SK-N-SH (cell line): Measurements from ENCODE around the gene GULP1.

ENCODE experiments used
- CHD2 ChIP-seq: fragments of 150-350 bp; IDR thresholded peaks from 2 replicates; pipeline ENCODE4 v1.6.1; 2018; ENCODE audit warnings: low read length; ENCODE audit not compliant: partially characterized antibody
- JUND ChIP-seq: IDR thresholded peaks from 2 replicates; pipeline ENCODE4 v1.4.0; 2012
- TF ChIP-seq, protein P1 (sequence below): fragments of 200-600 bp; sonication (generic); IDR thresholded peaks from 2 replicates; pipeline ENCODE4 v1.6.1; 2017; ENCODE audit warnings: antibody characterized with exemption, mild to moderate bottlenecking, moderate library complexity

- TF ChIP-seq CHD2 (no peak), JUND (no peak)
- TF ChIP-seq, protein P1, sequence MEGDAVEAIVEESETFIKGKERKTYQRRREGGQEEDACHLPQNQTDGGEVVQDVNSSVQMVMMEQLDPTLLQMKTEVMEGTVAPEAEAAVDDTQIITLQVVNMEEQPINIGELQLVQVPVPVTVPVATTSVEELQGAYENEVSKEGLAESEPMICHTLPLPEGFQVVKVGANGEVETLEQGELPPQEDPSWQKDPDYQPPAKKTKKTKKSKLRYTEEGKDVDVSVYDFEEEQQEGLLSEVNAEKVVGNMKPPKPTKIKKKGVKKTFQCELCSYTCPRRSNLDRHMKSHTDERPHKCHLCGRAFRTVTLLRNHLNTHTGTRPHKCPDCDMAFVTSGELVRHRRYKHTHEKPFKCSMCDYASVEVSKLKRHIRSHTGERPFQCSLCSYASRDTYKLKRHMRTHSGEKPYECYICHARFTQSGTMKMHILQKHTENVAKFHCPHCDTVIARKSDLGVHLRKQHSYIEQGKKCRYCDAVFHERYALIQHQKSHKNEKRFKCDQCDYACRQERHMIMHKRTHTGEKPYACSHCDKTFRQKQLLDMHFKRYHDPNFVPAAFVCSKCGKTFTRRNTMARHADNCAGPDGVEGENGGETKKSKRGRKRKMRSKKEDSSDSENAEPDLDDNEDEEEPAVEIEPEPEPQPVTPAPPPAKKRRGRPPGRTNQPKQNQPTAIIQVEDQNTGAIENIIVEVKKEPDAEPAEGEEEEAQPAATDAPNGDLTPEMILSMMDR: no peak
Observed at GRCh38 chr2:188527141-188527540, 235.5 kb downstream of the GULP1 start.
